Endothelial cell of umbilical vein (primary cell): ENCODE data around the gene ITPRID2. TPM values are rescaled to one million over a fixed set of nuclear protein-coding genes. Genes with fewer than 3 reads are reported as not detected.

ENCODE experiments used
- BruUV-seq: library from RNA; stranded (reverse); fragments of 400-500 nt; replicated peaks from 2 replicates; lab custom pipeline; 2021; lab: Mats Ljungman, UMichigan
- CTCF ChIA-PET: fragments of 300-600, 350-600 bp; sonication (Branson Sonifier 250); formaldehyde crosslinking; loops from one replicate; lab custom pipeline; 2021; ENCODE audit warnings: antibody characterized with exemption, inconsistent platforms; lab: Charles Lee
- POLR2A ChIA-PET: fragments of 300-600, 350-600 bp; sonication (Branson Sonifier 250); formaldehyde crosslinking; loops from one replicate; lab custom pipeline; 2021; ENCODE audit warnings: antibody characterized with exemption, inconsistent platforms; lab: Charles Lee
- DNase-seq: peaks from one replicate; pipeline ENCODE4 v3.0.0-alpha.2; 2011; ENCODE audit warnings: low read depth, low spot score
- FAIRE-seq: peaks from 2 replicates; lab custom pipeline; 2011; peaks lifted over from hg19 to GRCh38; lab: Jason Lieb, UNC
- H2AFZ ChIP-seq: 2 replicates; pipeline ENCODE4 v1.6.0; 2012; ENCODE audit warnings: low read depth, low read length, control low read depth, inconsistent platforms
- H3K27ac ChIP-seq: 2 replicates; pipeline ENCODE4 v1.5.1; 2011; ENCODE audit warnings: low read depth, mild to moderate bottlenecking, control low read depth, low read length, moderate library complexity; ENCODE audit not compliant: insufficient read depth
- H3K27me3 ChIP-seq, 2 experiments: 2 replicates each; pipeline versions ENCODE4 v1.6.0 to v1.6.1; 2011; ENCODE audit warnings: low read length in 2 of 2, mixed read lengths in 1 of 2; ENCODE audit not compliant: control insufficient read depth in 2 of 2, insufficient read depth in 2 of 2
- H3K36me3 ChIP-seq, 2 experiments: 2 replicates in 1 of 2; 3 replicates in 1 of 2; pipeline ENCODE4 v1.5.1; 2011; ENCODE audit warnings: low read length in 2 of 2, mild to moderate bottlenecking in 1 of 2, moderate library complexity in 1 of 2; ENCODE audit not compliant: control insufficient read depth in 2 of 2, insufficient read depth in 2 of 2; ENCODE audit errors: extremely low read depth in 1 of 2
- H3K4me1 ChIP-seq: 3 replicates; pipeline ENCODE4 v1.5.1; 2011; ENCODE audit warnings: mild to moderate bottlenecking, low read length; ENCODE audit not compliant: control insufficient read depth, insufficient read depth; ENCODE audit errors: extremely low read depth
- H3K4me2 ChIP-seq: 2 replicates; pipeline ENCODE4 v1.6.1; 2011; ENCODE audit warnings: low read length, control low read depth, mixed read lengths; ENCODE audit not compliant: insufficient read depth
- H3K4me3 ChIP-seq, 3 experiments: fragments of 200-600 bp in 1 of 3; sonication (generic), shearing (Covaris generic) in 1 of 3; replicated peaks in 1 of 3; 2 replicates each; pipeline ENCODE4 v1.5.1; 2011 to 2016; ENCODE audit warnings: control low read depth in 3 of 3, low read length in 3 of 3, mild to moderate bottlenecking in 2 of 3, inconsistent platforms in 1 of 3, low read depth in 1 of 3, moderate library complexity in 1 of 3; ENCODE audit not compliant: insufficient read depth in 1 of 3
- H3K79me2 ChIP-seq: 2 replicates; pipeline ENCODE4 v1.6.0; 2012; ENCODE audit warnings: low read length, inconsistent platforms; ENCODE audit not compliant: control insufficient read depth, insufficient read depth
- H3K9ac ChIP-seq: replicated peaks from 2 replicates; pipeline ENCODE3; 2011; ENCODE audit warnings: low read length, control low read depth; ENCODE audit not compliant: insufficient read depth; ENCODE audit errors: extremely low read depth
- H3K9me1 ChIP-seq: replicated peaks from 3 replicates; pipeline ENCODE4 v1.6.0; 2011; ENCODE audit warnings: mild to moderate bottlenecking, low read length; ENCODE audit not compliant: control insufficient read depth, insufficient read depth; ENCODE audit errors: extremely low read depth
- H3K9me3 ChIP-seq: replicated peaks from 2 replicates; pipeline ENCODE4 v1.5.1; 2012; ENCODE audit warnings: low read length, inconsistent platforms; ENCODE audit not compliant: control insufficient read depth, insufficient read depth
- H4K20me1 ChIP-seq: replicated peaks from 2 replicates; pipeline ENCODE3; 2011; ENCODE audit warnings: mild to moderate bottlenecking, low read length; ENCODE audit not compliant: control insufficient read depth, insufficient read depth; ENCODE audit errors: extremely low read depth
- EZH2 ChIP-seq: IDR thresholded peaks from 2 replicates; pipeline ENCODE4 v1.6.1; 2012; ENCODE audit warnings: borderline replicate concordance, low read depth, mild to moderate bottlenecking, moderate library complexity, low read length, inconsistent platforms; ENCODE audit not compliant: severe bottlenecking
- FOS ChIP-seq: IDR thresholded peaks from 2 replicates; pipeline ENCODE4 v1.6.1; 2011; ENCODE audit warnings: mild to moderate bottlenecking, low read length, moderate library complexity, borderline replicate concordance; ENCODE audit not compliant: insufficient read depth
- GATA2 ChIP-seq: IDR thresholded peaks from 2 replicates; pipeline ENCODE4 v1.7.0; 2011; ENCODE audit warnings: low read depth, mild to moderate bottlenecking, moderate library complexity, mixed read lengths, low read length; ENCODE audit not compliant: insufficient read length, insufficient read depth
- JUN ChIP-seq: IDR thresholded peaks from 2 replicates; pipeline ENCODE4 v1.6.1; 2011; ENCODE audit warnings: borderline replicate concordance, low read depth; ENCODE audit not compliant: insufficient read length, insufficient read depth
- POLR2A ChIP-seq: IDR thresholded peaks from 2 replicates; pipeline ENCODE4 v1.6.1; 2012; ENCODE audit warnings: low read depth, mild to moderate bottlenecking, control low read depth, low read length
- dilution Hi-C: fragments of 300-500 bp; cut with MboI; formaldehyde crosslinking; loops from one replicate; pipeline ENCODE4 v1.15.0; 2019; ENCODE audit warnings: low sequenced_read_pairs; ENCODE audit not compliant: extremely low pct_ligation_motif_present
- intact Hi-C: fragments of 100-400 bp; cut with micrococcal nuclease; formaldehyde crosslinking; loops from one replicate; pipeline ENCODE4 v1.10.0; 2022
- polyA plus RNA-seq, 4 experiments: library from polyadenylated mRNA; depleted of rRNA in 3 of 4; stranded (reverse) in 3 of 4; unstranded in 1 of 4; fragments of >200 nt; gene quantifications; 2 replicates each; pipeline versions ENCODE4 v1.2.1 to v1.2.3, GENCODE V29; 2011 to 2012; ENCODE audit warnings: missing spikeins in 1 of 4
- total RNA-seq: library from RNA; stranded (reverse); gene quantifications from 2 replicates; pipeline ENCODE4 v1.2.3, GENCODE V29; 2021

ITPRID2 gene
- total and polyA plus RNA-seq, 2 donors (not counting 3 experiments of a cell fraction or from before 2014, with no cell fraction given), result 37.6 to 272 TPM

- peak overlapping the region; percentile 14 for H3K27ac ChIP-seq
- DNase-seq, result peak; percentile 79
Measured at GRCh38 chr2:181916726-181917718, 25.5 kb downstream of the ITPRID2 start.

GRCh38 chr2:181918188-181918587 lies 26.7 kb downstream of the ITPRID2 start:
- ChIA-PET CTCF (interaction anchor here (1.7 to 4.9 kb wide), 2 partner anchors 36 to 160 kb away, joined by 3 to 26 read pairs; no protein-coding TSS in a partner anchor), POLR2A (interaction anchor here (0.6 to 0.8 kb wide), 2 partner anchors 14 to 180 kb away, joined by 3 to 4 read pairs; no protein-coding TSS in a partner anchor)
- intact Hi-C loops (no loop called here), dilution Hi-C loops (loop anchor here (25.0 kb wide), 1 partner anchor 156 kb away; no protein-coding TSS in a partner anchor)
- H4K20me1 ChIP-seq, result no peaks in the 10 kb centered on the region
- H3K36me3 ChIP-seq, result peaks cover 42 to 64% of the 10 kb centered on the region in 2 experiments
- FAIRE-seq (no peak), DNase-seq (no peak)
- H3K27ac ChIP-seq, result no peak overlapping the region
- TF ChIP-seq GATA2 (no peak), EZH2 (no peak), POLR2A (no peak)
- no peaks in the 10 kb centered on the region for H3K27me3 ChIP-seq
- peaks cover 38% of the 10 kb centered on the region for H3K4me1 ChIP-seq
- H3K4me2 ChIP-seq, result no peak overlapping the region
- no peak overlapping the region for H3K9ac ChIP-seq
- H3K79me2 ChIP-seq, result peaks cover 45% of the 10 kb centered on the region
- H3K4me3 ChIP-seq, result no peak overlapping the region
- H3K9me1 ChIP-seq, result no peaks in the 10 kb centered on the region
- H2AFZ ChIP-seq, result no peak overlapping the region
- H3K9me3 ChIP-seq, result no peaks in the 10 kb centered on the region
- no TSS peak for BruUV-seq

More at GRCh38 chr2:181916726-181917718, 25.5 kb downstream of the ITPRID2 start:
- Histone ChIP-seq H2AFZ (no peak overlapping the region), H3K9me1 (no peaks in the 10 kb centered on the region), H4K20me1 (no peaks in the 10 kb centered on the region), H3K4me1 (peaks cover 38% of the 10 kb centered on the region), H3K27me3 (no peaks in the 10 kb centered on the region), H3K36me3 (peaks cover 40 to 56% of the 10 kb centered on the region in 2 experiments), H3K9ac (peak overlapping the region; percentile 26), H3K4me2 (peak overlapping the region; percentile 44), H3K4me3 (no peak overlapping the region), H3K79me2 (peaks cover 34% of the 10 kb centered on the region), H3K9me3 (no peaks in the 10 kb centered on the region)
- ChIA-PET CTCF (interaction anchor here (0.8 to 4.9 kb wide), 8 partner anchors 13 to 179 kb away, joined by 3 to 26 read pairs (median 12); no protein-coding TSS in a partner anchor), POLR2A (interaction anchor here (1.6 kb wide), 1 partner anchor 19 kb away, joined by 4 read pairs; no protein-coding TSS in a partner anchor)
- peak; percentile 33 for FAIRE-seq
- no TSS peak for BruUV-seq
- peak; percentile 46 for TF ChIP-seq FOS
- TF ChIP-seq GATA2, result no peak
- no peak for TF ChIP-seq JUN
- dilution Hi-C loops (loop anchor here (25.0 kb wide), 1 partner anchor 155 kb away; no protein-coding TSS in a partner anchor), intact Hi-C loops (loop anchor here (2.0 kb wide), 1 partner anchor 38 kb away; no protein-coding TSS in a partner anchor)
